Stimulated activated CD8-positive, alpha-beta memory T cell treated with anti-CD3 and anti-CD28 coated beads, Interleukin-12 subunit alpha, Interleukin-12 subunit beta, amount 100 ng/mL, for 24 hours (primary cell): Measurements from ENCODE around the gene GPX8.

Source experiments
- DNase-seq: peaks from one replicate; pipeline ENCODE4 v3.0.0-alpha.2; 2020; ENCODE audit errors: extremely low read depth

Gene GPX8

DNA sequence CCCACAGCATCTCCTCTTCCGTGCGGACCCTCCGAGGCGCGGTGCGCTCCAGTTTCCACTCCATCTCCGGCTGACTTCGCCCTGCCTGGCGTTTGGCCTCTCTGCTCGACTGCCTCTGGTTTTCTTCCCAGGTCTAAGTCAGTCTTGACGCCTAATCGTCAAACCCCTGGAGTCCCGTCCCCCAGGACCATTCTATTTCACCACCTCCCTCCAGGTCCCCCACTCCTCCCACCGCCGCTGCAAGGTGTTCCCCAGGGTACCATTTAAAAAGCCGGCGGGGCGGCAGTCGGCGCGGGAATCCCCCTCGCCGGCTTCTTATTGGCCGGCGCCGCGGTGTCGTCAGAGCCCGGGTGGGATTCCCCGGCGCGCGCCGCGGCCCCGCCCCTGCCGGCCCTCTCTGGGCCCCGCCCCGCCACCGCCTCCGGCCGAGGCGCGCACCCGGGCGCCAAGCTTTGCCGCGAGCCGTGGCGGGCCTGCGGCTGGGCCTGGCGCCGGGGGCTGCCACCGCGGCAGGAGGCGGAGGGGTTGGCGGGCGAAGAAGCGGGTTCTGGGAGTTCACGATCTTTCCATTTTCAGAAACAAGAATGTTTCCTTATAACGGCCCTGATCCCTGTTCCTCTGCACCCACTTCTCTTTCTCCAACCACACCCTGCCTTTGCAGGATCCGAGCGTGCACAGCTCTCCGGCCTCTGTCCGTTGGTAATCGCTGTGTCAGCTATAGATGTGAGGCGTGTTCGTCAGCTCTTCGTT lies 13.1 kb downstream of the GPX8 start, which contains the start of gene CDC20B:
Gene CDC20B (minus strand): TSS at position 241 of the 750 bp plus-strand sequence. CDS start 177 bp downstream, at position 64.
- peak; percentile 59 for DNase-seq

DNA sequence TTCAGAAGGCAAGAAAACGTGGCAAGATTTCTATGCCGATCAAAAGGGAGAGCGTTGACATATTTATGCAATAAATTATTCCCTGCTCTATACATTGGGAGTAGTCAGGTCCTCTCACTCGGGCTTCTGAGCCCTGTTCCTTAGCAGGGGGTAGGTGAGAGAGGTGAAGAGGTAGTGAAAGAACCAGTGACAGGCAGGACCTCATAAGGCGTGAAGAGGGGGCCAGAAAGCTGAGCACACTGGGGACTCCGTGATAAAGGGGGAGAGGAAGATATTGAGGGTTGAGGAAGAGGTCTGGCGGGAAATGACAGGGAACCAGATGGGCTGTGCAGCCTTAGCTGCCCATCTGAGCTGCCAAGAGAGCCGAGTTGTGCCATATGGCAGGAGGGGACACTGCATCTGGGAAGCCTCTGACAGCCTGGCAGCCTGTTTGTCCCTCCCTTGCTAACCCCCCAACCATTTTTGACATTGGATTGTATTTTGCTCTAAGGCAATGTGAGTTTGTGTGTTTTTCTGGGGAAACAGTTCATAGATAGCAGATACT lies 13.8 kb downstream of the GPX8 start:
- DNase-seq, result no peak

DNA sequence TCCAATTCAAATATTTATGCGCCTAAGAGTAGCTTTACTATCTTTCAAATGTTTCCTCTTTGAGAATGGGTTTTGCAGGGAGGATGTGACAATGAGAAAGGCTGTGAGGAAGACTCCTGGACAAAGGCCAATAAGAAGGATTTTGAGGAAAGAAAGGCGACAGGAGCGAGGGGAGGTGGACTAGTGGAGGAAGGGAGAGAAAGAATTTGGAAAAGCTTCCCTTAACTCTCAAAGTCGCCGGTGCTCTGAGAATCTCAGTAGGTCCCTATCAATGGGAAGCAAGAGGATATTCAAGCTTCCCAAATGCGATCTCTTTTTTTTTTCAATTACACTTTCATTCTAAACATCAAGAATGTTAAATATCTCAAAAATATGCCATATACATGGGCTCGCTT lies 15.8 kb downstream of the GPX8 start:
- DNase-seq, result no peak

DNA sequence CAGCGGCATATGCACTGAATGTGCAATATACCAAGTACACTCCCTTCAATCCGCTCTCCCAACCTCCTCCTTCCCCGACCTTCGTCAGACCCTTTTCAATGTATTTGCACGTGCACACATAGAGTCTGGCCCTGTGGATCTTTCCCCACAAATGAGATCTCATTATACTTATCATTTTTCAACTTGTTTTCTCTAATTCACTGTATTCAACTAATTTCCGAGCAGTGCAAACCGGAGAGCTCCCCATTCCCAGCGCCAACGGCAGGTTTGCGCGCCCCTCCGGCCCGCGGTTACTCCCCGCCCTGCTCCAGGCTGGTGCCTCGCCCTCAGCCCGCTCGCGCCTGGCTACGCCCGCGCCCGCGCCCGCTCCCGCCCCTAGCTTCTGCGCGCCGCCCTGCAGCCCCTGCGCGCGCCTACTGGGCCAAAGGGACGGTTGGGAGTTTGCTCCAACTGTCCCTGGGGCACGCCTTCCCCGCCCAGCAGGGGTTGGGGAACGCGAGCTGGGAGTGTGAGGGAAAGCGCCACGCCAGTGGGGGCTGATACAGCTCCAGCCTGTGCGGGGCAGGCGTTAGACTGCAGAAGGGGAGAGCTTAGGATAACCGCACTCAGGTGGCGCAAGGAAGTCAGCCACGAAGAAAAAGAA lies 16.3 kb downstream of the GPX8 start:
- no peak for DNase-seq

DNA sequence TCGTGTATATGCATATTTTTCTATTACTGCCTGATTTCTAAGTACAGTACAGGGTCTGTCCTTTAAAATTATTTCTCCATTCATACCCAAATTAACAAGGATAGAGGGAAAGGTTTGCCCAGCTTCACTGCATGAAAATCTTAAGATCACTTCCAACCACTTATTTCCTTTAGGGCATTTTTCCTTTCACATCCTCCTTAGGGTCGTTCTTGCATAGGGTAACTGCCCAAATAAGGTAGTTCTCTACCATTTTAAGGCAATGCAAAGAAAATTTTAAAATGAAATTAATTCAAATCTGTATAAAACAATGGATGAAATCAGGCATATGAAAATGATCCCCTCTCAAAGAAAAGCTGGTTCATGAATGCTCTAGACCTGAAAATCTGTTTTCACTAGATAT lies 17.1 kb downstream of the GPX8 start:
- DNase-seq, result no peak

DNA sequence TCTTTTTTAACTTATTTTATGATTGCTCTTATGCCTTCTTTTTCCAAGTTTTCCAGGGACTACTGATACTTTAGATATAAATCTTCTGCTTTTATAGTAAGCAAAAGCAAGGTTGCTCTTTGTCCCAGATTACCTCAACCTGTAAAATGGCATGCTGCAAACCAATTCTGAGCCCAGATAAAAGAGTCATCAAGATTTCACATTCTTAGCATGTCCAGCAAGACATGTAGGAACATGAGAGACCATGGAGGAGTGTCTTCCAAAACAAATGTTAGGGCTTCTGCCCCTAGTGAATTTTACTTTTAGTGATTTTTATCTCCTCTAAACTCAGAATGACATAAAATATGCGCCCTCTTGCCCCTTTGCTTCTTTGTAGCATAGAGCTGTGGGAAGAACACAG lies 20.0 kb downstream of the GPX8 start:
- DNase-seq, result no peak

DNA sequence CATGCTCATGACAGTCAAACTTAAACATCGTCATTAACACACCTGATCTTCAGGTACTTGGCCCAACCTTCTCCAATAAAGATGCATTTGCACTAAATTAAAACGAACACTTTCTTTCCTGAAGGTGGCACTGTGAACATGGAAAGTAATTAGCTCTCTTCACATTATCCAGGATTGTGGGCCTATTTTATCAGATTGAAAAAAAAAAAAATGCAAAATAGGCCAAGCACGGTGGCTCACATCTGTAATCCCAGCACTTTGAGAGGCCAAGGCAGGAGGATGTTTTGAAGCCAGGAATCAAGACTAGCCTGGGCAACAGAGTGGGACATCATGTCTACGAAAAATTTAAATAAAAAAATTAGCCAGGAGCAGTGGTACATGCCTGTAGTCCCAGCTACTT lies 27.4 kb downstream of the GPX8 start:
- no peak for DNase-seq

DNA sequence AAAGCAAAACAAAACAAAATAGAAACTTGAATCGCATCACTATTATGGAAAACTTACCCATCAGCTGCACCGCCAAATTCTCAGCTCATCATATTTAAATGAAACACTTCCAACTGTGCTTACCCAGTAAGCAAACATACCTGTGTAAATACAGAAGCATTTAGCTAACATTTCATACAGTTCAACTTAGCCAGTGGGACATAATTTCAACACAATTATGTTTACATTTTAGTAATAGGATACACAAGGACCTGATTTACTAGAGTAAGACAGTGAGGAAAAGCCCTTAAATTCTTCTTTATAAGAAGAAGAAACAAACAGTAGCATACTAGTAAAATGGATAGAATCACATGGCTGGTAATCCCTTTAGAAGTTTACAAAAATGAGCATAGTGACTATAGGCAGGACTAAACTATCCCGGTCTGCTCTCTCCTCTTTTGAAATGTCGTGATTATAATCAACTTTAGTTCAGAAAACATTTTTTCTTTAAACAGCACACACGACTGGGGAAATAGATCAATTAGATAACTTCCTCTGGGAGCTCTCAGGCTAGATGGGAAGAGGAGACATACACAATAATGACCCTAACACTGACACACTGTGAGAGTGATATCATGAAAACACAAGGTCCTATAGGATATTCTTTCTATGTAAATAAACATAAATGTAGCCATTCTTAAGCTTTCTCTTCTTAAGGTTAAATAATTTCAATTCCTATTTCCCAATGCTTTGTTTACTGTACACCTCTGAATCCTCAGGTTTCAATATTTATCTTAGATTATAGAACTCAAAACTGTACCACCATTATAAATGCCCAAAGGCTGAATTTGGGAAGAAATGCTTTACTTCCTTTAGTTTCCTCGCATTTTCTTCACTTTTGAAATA lies 28.9 kb downstream of the GPX8 start:
- no peak for DNase-seq

DNA sequence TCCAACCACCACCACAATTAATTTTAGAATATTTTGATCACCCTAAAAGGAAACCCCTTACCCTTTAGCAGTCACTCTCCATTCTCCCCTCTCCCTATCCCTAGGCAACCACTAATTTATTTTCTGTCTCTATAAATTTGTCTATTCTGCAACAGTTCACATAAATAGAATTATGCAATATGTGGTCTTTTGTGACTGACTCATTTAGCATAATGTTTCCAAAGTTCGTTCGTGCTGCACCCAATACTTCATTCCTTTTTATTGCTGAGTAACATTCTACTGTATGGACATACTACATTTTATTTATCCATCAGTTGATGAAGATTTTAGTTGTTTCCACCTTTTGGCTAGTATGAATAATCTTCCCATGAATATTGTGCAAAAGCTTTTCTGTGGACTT lies 31.2 kb downstream of the GPX8 start:
- DNase-seq, result no peak

DNA sequence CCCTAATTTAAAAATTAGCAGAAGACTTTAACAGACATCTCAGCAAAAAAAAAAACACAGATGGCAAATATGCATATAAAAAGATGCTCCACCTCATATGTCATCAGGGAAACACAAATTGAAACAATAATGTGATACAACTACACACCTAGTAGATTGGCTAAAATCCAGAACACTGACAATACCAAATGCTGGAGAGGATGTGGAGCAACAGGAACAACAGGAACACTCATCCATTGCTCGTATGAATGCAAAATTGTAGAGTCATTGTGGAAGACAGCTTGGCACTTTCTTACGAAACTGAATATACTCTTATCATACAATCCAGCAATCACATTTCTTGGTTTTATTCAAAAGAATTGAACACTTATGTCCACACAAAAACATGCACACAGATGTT lies 45.0 kb downstream of the GPX8 start:
- DNase-seq, result no peak

DNA sequence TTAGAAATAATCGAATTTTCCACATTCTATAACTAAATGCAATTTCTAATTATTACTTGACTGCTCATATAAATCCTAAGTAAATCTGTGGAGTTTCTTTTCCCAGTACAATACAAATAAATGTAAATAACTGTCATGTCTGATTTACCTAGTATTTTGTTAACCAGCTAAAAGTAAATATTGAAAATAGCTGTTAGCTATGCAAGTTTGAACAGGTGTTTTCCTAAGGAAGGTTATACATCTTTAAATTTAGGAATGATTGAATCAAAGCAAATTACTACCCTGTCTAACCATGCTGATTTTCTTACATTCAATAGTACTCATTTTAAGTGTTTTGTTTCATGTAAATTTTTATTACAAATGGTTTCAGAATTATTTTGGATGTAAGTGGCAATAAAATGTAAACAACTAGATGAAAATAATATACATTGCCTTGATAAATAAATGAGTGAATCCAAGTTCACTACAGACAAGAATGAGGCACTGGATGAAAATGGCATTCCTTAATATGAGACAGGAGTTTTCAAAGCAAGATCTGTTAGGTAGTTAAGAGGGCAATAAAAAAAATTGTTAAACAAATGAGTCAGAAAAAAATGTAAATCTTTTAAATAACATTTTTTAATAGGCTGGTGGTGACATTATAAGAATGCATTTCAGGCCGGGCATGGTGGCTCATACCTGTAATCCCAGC lies 51.4 kb downstream of the GPX8 start:
- DNase-seq, result no peak
